HG03565 (cell line): ENCODE measurements around the gene FMO5.
"Not testable (repeated sequence)": the region's sequence is repeated elsewhere in the genome, so short reads cannot be mapped to it uniquely, and the experiment has no call there.

Experiments used
- ATAC-seq: cut with Tn5 transposase; IDR thresholded peaks from one replicate; pipeline ENCODE4 v1.9.1; 2021; ENCODE audit warnings: mild to moderate bottlenecking, moderate library complexity; ENCODE audit not compliant: unreplicated experiment

Gene FMO5

DNA sequence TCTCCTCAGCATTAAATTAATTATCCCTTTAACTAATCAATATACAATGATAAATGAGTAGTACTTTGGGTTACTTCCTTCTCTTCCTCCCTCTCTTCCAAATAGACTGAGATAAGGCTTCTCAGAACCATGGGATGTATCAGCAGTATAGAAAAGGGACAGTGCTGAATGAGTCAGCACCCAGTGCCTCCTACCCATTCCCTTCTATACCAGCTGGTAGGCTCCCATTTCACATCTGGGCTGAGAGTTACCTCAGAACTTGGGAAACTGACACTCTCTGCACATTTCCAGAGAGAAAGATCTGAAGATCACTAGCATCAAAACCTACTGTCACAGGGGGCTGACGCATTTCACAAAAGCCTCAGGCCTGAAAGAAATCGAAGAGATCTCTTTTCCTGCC lies 68.0 kb downstream of the FMO5 start:
- ATAC-seq = not testable (repeated sequence)

GRCh38 chr1:147156642-147157041 lies 68.5 kb downstream of the FMO5 start:
- ATAC-seq = no peak

- ATAC-seq = no peak
Observed at GRCh38 chr1:147152772-147153171, 72.4 kb downstream of the FMO5 start.

GRCh38 chr1:147151244-147151643 lies 73.9 kb downstream of the FMO5 start:
- ATAC-seq = no peak

DNA sequence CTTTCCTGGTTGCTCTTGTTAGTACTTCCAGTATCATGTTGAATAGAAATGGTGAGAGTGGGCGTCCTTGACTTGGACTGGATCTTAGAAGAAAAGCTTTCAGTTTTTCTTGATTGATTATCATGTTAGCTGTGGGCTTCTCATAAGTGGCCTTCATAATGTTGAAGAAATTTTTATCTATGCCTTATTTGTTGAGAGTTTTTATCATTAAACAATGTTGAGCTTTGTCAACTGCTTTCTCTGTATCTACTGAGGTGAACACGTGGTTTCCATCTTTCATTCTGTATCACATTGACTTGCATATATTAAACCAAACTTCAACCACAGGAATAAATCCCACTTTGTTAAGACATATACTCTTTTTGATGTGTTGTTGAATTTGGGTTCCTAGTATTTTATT lies 82.3 kb downstream of the FMO5 start:
- no peak for ATAC-seq
